ENCODE results near the gene SH3BGRL3.

Gene SH3BGRL3

DNA sequence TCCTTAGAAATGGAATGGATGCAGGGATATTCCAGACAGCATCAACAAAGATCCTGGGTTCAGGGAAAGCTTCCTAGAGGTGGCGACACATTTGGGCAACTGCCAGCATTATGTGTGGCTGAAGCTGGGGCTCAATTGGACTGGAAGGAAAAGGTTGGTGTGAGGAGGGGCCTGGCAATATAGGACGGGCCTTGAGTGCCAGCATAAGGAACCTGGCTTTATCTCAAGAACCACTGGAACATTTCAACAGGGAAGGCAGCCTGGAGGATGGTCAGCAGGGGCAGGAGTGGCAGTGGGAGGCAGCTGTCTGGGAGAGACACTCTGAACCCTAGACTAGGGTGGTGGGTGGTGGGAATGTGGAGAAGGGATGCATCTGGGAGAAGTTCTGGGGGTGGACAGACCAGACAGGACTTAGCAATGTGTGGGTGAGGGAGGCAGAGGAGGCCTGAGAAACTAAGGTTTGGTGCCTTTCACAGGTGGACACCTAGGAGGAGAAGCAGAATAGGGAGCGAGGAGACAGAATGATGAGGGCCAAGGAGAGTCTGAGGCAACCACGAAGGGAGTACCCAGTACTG, 3.5 kb downstream of the SH3BGRL3 start:
- Mint-ChIP-seq H3K9me3 (ENCODE audit: low read depth) (peaks cover 2% of the 10 kb centered on the region), H3K4me1 (ENCODE audit: low read depth) (peaks cover 87% of the 10 kb centered on the region), H3K27me3 (no peaks in the 10 kb centered on the region), H3K36me3 (peaks cover 17% of the 10 kb centered on the region), H3K27ac (peak overlapping the region; percentile 100), H3K4me3 (peak overlapping the region; percentile 89)

DNA sequence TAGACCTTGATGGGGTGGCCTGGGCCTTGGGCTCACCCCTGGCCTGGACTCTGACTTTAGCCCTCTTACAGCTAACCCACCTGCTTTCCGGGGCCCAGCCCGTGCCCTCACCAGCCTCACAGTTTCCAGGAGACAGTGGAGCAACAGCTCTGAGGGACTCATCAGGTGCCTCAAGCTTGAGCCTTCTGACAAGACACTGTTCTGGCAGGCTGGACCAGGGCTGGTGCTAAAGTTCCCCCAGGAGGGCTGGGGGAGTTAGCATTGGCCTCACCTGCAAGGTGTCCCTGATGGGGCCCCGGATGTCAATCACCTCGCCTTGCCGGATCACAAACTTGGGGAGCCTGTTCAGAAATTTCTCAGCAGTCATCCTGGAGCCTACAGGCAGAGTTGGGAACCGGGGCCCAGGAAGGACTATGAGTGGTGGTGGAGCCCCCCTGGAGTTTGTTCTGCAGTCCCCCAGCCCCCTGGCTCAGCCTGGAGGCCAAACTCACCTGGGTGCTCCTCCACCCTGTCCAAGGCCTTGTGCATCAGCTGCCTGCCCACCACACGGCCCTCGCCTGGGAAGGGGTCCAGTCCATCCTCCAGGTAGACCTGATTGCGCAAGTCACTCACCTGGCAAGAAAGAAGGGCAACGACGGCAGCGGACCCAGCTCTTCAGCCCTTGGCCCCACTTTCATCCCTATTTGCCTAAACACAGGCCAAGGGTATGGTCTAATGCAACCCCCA, 4.1 kb downstream of the SH3BGRL3 start:
- Mint-ChIP-seq H3K4me3 (peak overlapping the region; percentile 89), H3K4me1 (ENCODE audit: low read depth) (peaks cover 87% of the 10 kb centered on the region), H3K36me3 (peaks cover 12% of the 10 kb centered on the region)

DNA sequence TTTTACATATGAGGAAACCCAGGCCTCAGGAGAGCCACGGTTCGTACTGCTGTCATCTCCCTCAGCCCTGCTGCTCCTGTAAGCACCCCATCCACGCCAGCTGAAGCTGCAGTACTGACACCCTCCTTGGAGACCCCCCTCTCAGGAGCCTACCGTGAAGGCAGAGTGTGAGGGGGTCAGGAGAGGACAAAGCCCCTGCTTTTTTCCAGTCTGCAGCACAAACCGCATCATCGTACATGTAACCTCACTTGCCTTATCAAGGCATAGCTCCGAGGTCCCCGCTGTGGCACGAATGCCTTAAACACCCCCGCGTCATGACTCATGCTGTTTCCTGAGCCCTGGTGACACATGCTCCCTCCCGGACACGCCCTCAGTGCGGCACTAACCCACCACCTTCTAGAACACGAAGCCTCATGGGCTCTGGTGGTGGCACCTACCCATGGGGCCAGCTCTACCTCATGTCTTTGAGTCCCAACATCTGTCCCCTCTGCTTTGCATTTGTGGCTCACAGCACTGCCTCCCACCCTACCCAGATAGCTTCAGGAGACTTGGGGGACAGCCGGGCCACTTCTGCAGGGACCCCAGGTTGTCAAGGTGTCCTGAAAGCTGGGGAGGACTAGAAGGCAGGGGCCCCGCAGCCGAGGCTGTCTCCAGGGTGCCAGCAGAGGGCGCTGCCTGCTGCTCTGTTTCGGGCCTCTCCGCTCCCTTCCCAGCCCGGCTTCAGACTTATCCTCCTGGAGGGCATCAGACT, 4.9 kb downstream of the SH3BGRL3 start:
- peak overlapping the region; percentile 100 for H3K27ac Mint-ChIP-seq
- H3K4me1 Mint-ChIP-seq (ENCODE audit: low read depth): peaks cover 89% of the 10 kb centered on the region
- H3K4me3 Mint-ChIP-seq: peak overlapping the region; percentile 89

More for the DNA sequence above, 4.1 kb downstream of the SH3BGRL3 start:
- Mint-ChIP-seq H3K27ac (peak overlapping the region; percentile 100), H3K27me3 (no peaks in the 10 kb centered on the region), H3K9me3 (ENCODE audit: low read depth) (no peaks in the 10 kb centered on the region)

DNA sequence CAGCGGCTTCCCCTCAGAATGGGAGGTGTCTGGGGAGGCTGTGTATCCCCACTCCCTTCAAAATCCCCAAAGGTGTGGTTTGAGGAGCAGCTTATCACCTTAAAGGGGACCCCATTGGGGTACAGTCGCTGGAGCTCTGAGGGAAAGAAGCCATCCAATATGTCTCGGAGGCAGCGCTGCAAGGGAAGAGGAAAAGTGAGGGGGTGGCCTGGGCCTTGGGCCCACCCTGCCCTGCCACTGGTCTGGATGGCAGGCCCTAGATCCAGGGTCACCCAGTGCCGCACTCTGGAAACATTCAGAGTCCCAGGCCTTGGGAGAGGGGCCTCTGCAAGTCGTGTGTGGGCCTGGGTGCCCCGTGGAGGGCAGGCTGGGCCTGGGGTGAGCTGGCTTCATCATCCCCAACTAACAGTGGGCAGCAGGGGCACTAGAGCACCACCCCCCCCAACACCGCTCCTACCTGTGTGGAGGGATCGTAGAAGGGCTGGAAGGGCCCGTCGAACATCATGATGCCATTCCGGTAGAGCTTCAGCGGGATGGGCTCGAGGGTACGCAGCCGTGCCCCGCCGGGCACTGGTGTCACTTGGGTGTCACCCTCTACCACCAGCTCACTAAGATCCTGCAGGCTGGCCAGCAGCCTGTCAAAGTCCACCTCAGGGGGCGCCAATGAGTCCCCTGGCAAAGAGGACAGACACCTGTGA, 5.6 kb downstream of the SH3BGRL3 start:
- Mint-ChIP-seq H3K36me3 (peaks cover 12% of the 10 kb centered on the region), H3K4me3 (peak overlapping the region; percentile 30), H3K27ac (peak overlapping the region; percentile 100), H3K4me1 (ENCODE audit: low read depth) (peaks cover 95% of the 10 kb centered on the region), H3K27me3 (no peaks in the 10 kb centered on the region), H3K9me3 (ENCODE audit: low read depth) (no peaks in the 10 kb centered on the region)

More for the DNA sequence above, 4.9 kb downstream of the SH3BGRL3 start:
- H3K27me3 Mint-ChIP-seq: no peaks in the 10 kb centered on the region
- peaks cover 12% of the 10 kb centered on the region for H3K36me3 Mint-ChIP-seq
- H3K9me3 Mint-ChIP-seq (ENCODE audit: low read depth): no peaks in the 10 kb centered on the region

DNA sequence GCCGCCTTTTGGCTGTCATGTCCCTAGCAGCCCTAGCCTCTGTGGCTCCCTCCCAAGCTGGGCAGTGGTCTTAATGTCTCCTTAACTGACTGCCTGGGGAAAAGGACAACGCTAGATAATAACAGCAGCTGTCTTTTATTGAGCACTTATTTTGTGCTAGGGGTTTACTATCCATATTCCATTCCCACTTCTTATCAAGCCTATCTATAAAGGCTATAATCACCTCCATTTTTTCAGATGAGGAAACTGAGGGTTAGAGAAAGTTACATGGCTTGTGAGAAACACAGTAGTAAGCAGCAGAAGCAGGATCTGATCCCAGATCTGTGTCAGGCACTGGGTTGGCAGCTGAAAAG, 6.2 kb downstream of the SH3BGRL3 start:
- Mint-ChIP-seq H3K4me3 (peak overlapping the region; percentile 30), H3K36me3 (peaks cover 11% of the 10 kb centered on the region), H3K27ac (peak overlapping the region; percentile 100), H3K9me3 (ENCODE audit: low read depth) (no peaks in the 10 kb centered on the region), H3K4me1 (ENCODE audit: low read depth) (peaks cover 98% of the 10 kb centered on the region), H3K27me3 (no peaks in the 10 kb centered on the region)

DNA sequence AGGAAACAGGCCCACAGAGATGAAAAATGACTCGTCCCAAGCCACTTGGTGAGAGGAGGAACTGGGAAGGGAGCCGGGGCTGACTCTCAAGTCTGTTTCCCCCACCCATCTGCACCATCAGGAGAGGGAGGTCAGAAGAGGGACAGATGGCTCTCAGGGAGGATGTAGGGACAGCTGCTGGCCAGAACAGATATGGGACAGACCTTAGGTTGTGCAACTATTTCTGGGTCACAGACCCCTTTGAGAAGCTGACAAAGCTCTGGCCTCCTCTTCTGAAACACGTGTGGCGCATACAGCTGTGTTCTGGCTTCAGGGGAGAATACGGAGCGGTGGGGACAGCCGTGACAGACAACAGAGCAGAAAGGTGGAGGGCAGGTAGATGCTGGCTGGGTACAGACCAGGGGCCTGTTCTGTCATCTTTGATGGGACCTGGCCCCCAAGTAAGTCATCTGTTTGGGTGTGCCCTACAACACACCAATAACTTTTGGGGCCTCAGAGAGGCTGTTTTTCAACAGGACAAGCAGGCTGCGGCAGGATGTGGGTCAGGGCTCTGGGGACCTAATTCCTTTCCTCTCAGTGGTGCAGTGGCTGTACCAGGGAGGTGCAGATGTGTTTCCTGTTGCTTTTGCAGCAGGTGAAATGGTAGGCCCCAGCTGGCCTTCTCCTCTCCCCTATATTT, 7.3 kb downstream of the SH3BGRL3 start:
- H3K9me3 Mint-ChIP-seq (ENCODE audit: low read depth): no peaks in the 10 kb centered on the region
- no peaks in the 10 kb centered on the region for H3K27me3 Mint-ChIP-seq
- H3K36me3 Mint-ChIP-seq: peaks cover 4% of the 10 kb centered on the region
- peaks cover 99% of the 10 kb centered on the region for H3K4me1 Mint-ChIP-seq (ENCODE audit: low read depth)
- H3K4me3 Mint-ChIP-seq: peak overlapping the region; percentile 56
- peak overlapping the region; percentile 94 for H3K27ac Mint-ChIP-seq

DNA sequence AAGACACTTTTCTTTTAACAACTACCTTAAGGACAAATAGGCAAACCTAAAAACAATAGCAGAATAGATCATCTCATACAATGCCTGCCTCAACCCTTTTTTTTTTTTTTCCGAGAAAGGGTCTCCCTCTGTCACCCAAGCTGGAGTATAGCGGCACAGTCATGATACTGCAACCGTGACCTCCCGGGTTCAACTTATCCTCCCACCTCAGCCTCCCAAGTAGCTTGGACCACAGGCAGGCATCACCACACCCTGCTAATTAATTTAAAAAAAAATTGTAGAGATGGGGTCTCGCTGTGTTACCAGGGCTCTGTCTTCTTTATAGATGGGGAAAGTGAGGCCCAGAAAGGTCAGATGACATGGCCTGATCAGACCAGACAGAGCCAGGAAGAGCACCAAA, 7.9 kb downstream of the SH3BGRL3 start:
- peak overlapping the region; percentile 94 for H3K27ac Mint-ChIP-seq
- H3K27me3 Mint-ChIP-seq: no peaks in the 10 kb centered on the region
- H3K4me3 Mint-ChIP-seq: peak overlapping the region; percentile 56
- no peaks in the 10 kb centered on the region for H3K9me3 Mint-ChIP-seq (ENCODE audit: low read depth)
- peaks cover 4% of the 10 kb centered on the region for H3K36me3 Mint-ChIP-seq
- H3K4me1 Mint-ChIP-seq (ENCODE audit: low read depth): peaks cover 95% of the 10 kb centered on the region

DNA sequence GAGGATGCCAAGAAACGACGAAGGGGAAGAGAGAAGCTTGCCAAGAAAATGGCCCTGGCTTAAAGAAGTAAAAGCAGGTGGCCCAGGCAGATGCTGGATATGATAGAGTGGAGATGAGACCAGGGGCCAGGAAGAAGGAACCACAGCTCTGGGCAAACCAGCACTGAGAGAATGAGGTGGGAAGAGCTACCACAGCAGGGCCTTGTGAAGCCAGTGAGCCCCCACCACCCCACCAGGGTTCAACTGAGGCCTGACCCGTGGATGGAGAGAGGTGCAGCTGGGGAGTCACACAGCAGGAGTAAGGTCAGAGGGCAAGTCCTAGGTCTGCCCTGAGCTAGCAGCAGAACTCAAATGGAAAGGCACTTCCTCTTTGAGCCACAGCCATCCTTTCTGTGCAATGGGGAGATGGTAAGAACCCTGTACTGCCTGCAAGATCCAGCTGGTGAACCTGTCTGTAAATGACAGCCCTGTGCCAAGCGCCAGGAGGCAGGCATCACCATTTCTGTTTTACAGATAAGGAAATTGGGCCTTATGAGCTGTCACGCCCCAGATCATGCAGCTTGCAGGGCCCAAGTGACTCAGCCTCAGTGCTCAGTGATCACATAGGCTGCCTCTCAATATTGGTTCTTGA, 8.5 kb downstream of the SH3BGRL3 start:
- H3K4me1 Mint-ChIP-seq (ENCODE audit: low read depth): peaks cover 92% of the 10 kb centered on the region
- H3K27me3 Mint-ChIP-seq: no peaks in the 10 kb centered on the region
- H3K9me3 Mint-ChIP-seq (ENCODE audit: low read depth): no peaks in the 10 kb centered on the region
- H3K4me3 Mint-ChIP-seq: peak overlapping the region; percentile 56
- peaks cover 2% of the 10 kb centered on the region for H3K36me3 Mint-ChIP-seq
- peak overlapping the region; percentile 94 for H3K27ac Mint-ChIP-seq

DNA sequence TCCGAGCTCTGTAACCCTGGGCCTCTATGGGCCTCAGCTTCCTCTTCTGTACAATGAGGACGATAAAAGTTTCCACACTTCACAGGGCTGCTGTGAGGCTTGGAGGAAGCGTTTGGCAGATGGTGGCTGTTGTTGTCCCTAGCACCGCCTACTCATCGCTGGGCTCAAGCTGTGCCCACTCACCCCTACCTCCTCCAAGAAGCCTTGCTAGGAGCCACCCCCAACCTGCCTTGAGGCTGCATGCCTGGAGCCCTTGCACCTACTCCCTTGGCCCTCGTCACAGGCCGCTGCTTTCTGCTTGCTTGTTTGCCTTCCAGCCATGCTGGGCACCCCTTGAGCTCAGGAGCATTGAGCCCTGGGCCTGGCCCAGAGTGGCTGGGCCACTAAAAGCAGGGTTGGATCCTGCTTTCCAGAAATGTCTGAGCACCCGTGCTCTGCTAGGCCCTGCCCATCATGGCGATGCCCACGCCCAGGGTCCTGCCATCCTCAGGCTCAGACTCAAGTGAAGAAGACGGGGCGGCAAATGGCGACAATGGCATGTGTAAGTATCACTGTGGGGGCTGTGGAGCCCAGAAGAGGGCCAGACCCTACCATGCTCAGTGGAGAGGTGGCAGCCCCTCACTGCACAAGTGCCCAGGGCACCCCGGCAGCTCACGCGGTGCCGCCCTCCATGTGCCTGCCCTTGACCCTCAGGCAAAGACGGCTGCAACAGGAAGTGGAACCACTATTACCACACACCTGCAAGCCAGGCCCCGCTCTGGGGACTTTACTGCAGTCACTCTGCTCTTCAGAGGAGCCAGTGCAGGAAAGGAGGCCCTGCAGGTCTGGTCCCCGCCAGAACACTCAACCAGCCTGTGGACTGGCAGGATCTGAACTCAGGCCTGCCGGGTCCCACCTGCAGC, 9.5 kb downstream of the SH3BGRL3 start:
- H3K27me3 Mint-ChIP-seq: no peaks in the 10 kb centered on the region
- peak overlapping the region; percentile 64 for H3K4me3 Mint-ChIP-seq

DNA sequence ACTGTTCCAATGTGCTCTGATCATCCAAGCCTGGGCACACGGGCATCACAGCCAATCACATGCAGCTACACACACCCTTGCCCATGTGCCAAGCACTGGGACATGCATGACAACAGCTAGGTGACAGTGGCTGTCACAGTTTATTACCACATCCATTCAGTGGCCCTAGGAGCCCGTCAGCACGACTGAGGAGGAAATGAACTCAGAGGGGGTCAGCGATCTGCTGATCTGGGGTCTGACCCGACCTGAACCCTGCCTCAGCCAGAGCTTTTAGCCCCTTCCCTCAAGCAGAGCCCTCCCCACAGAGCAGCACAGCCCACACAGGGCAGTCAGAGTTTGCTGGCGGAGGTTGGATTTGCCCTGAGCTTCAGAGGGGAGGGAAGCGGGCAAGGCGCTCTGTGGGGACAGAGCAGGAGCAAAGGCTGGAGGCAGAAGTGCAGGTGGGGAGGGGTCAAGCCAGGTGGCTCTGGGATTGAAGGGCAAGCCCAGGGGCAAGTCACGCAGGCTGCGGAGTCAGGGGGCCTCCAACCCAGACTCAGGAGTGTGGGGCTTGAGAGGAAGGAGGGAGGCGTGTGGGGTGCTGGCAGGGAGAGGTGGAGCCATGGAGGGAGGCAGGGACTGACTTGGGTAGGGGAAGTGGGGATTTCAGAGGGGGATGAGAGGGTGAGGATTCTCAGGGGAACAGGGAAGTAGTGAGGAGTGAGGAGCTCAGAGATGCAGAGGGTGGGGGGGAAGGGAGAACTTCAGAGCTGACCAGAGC, 10.4 kb downstream of the SH3BGRL3 start:
- H3K4me1 Mint-ChIP-seq (ENCODE audit: low read depth): peaks cover 75% of the 10 kb centered on the region
- H3K4me3 Mint-ChIP-seq: peak overlapping the region; percentile 64
- H3K27ac Mint-ChIP-seq: peak overlapping the region; percentile 94
- H3K27me3 Mint-ChIP-seq: no peaks in the 10 kb centered on the region
- no peaks in the 10 kb centered on the region for H3K9me3 Mint-ChIP-seq (ENCODE audit: low read depth)
- no peaks in the 10 kb centered on the region for H3K36me3 Mint-ChIP-seq

More for the DNA sequence above, 9.5 kb downstream of the SH3BGRL3 start:
- H3K36me3 Mint-ChIP-seq: peaks cover 2% of the 10 kb centered on the region
- H3K9me3 Mint-ChIP-seq (ENCODE audit: low read depth): no peaks in the 10 kb centered on the region
- peaks cover 82% of the 10 kb centered on the region for H3K4me1 Mint-ChIP-seq (ENCODE audit: low read depth)
- H3K27ac Mint-ChIP-seq: peak overlapping the region; percentile 94

DNA sequence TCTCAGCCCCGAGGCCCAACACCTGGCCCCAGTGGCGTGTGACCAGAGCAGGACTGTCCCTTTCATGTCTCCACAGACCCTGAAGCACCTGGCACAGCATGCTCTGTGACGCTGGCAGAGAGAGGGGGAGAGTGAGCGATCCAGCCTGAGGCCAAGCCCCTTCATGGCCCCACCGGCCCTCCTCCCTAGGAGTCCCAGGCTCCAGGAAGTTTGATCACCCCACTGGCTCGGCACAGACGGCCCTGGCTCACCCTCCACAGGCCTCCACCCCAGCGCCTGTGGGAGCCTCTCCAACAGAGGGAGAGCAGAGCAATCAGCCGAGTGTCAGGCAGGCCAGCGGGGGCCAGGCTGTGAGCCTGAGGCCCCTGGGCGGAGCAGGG, 11.0 kb downstream of the SH3BGRL3 start:
- Mint-ChIP-seq H3K36me3 (peaks cover 5% of the 10 kb centered on the region), H3K4me3 (no peak overlapping the region), H3K27me3 (no peaks in the 10 kb centered on the region), H3K27ac (peak overlapping the region; percentile 94), H3K4me1 (ENCODE audit: low read depth) (peaks cover 70% of the 10 kb centered on the region), H3K9me3 (ENCODE audit: low read depth) (no peaks in the 10 kb centered on the region)

DNA sequence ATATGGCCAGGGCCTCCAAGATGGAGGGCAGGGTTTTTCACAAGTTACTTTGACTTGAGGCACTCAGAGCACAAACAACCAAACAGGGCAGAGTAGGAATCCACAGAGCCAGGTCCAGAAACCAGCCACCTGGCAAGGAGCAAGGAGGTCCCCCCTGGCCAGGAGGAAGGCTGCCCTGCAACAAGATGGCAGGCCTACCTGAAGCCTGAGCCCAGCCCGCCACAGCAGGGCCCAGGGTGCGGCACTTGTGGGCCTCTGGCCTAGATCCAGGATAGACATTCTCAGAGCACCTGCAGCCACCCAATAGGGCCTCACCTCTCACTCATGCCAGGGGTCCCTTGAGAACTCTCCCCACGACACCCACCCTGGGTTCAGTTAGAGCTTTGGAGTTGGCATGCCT, 11.5 kb downstream of the SH3BGRL3 start:
- peaks cover 5% of the 10 kb centered on the region for H3K36me3 Mint-ChIP-seq
- H3K4me3 Mint-ChIP-seq: no peak overlapping the region
- H3K27ac Mint-ChIP-seq: peak overlapping the region; percentile 94

DNA sequence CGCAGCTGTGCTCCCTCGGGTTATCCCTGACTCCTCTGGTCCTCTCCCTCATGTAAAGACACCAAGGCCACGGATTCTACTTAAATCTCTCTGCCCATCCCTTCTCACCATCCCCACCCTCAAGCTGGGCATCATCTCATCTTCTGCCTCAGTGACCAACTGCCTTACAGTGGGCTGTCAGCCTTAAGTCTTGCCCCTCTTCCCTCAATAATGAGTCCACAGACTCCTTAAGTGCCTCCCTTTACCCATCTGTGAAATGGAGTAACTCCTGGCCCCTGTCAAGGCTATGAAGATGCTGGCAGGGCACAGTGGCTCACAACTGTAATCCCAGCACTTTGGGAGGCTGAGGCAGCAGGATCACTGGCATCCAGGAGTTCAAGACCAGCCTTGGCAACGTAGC, 12.1 kb downstream of the SH3BGRL3 start:
- Mint-ChIP-seq H3K27me3 (no peaks in the 10 kb centered on the region), H3K4me3 (peak overlapping the region; percentile 12), H3K9me3 (ENCODE audit: low read depth) (no peaks in the 10 kb centered on the region), H3K4me1 (ENCODE audit: low read depth) (peaks cover 60% of the 10 kb centered on the region), H3K36me3 (peaks cover 5% of the 10 kb centered on the region), H3K27ac (peak overlapping the region; percentile 94)

More for the DNA sequence above, 11.5 kb downstream of the SH3BGRL3 start:
- Mint-ChIP-seq H3K9me3 (ENCODE audit: low read depth) (no peaks in the 10 kb centered on the region), H3K27me3 (no peaks in the 10 kb centered on the region), H3K4me1 (ENCODE audit: low read depth) (peaks cover 64% of the 10 kb centered on the region)

All from activated naive CD8-positive, alpha-beta T cell (primary cell).